K562 (cell line): Measurements from ENCODE around the gene MTOR. TPM values are rescaled to one million over a fixed set of nuclear protein-coding genes. Genes with fewer than 3 reads are reported as not detected.

ENCODE experiments used
- ASH1L ChIP-seq: fragments of 450-650 bp; IDR thresholded peaks from 2 replicates; pipeline ENCODE4 v1.6.1; 2018; ENCODE audit warnings: borderline replicate concordance, mild to moderate bottlenecking, low read depth; ENCODE audit not compliant: partially characterized antibody
- ATF7 ChIP-seq: fragments of 450-650 bp; IDR thresholded peaks from 2 replicates; pipeline ENCODE4 v1.7.1; 2014; ENCODE audit warnings: mild to moderate bottlenecking, moderate library complexity
- JUN ChIP-seq, 2 experiments: sonication (generic) in 1 of 2; formaldehyde crosslinking in 1 of 2; IDR thresholded peaks; 2 replicates each; pipeline versions ENCODE4 v1.6.1 to v1.8.0; 2012 to 2022; ENCODE audit warnings: borderline replicate concordance in 2 of 2, mild to moderate bottlenecking in 2 of 2, improper control_type of control experiment in 1 of 2, low read depth in 1 of 2, low read length in 1 of 2, missing genetic modification reagents in 1 of 2
- JUND ChIP-seq, 2 experiments: IDR thresholded peaks; 2 replicates in 1 of 2; 3 replicates in 1 of 2; pipeline ENCODE4 v1.6.1; 2011; ENCODE audit warnings: borderline replicate concordance in 2 of 2, low read depth in 2 of 2, low read length in 2 of 2, improper control_type of control experiment in 1 of 2, missing biosample characterization in 1 of 2, missing genetic modification characterization in 1 of 2, missing genetic modification reagents in 1 of 2
- NR2C2 ChIP-seq, 2 experiments: fragments of 200-800 bp in 1 of 2; sonication (Bioruptor generic) in 1 of 2; sonication (generic) in 1 of 2; formaldehyde crosslinking in 1 of 2; IDR thresholded peaks; 2 replicates each; pipeline versions ENCODE4 v1.6.1 to v1.8.0; 2016 to 2022; ENCODE audit warnings: mild to moderate bottlenecking in 1 of 2, missing compliant biosample characterization in 1 of 2, missing genetic modification characterization in 1 of 2, missing genetic modification reagents in 1 of 2
- SMARCE1 ChIP-seq: fragments of 450-650 bp; IDR thresholded peaks from 2 replicates; pipeline ENCODE4 v1.7.1; 2016; ENCODE audit warnings: mild to moderate bottlenecking
- ZFP30 ChIP-seq: fragments of 250-450 bp; sonication (Bioruptor Pico); IDR thresholded peaks from 2 replicates; pipeline ENCODE4 v1.8.0; 2022; ENCODE audit warnings: moderate library complexity, mild to moderate bottlenecking, inconsistent platforms, borderline replicate concordance
- ZNF444 ChIP-seq: fragments of 250-450 bp; sonication (Bioruptor Pico); IDR thresholded peaks from 2 replicates; pipeline ENCODE4 v1.4.0; 2020; ENCODE audit warnings: mild to moderate bottlenecking, moderate library complexity
- polyA plus RNA-seq, 8 experiments: library from polyadenylated mRNA; depleted of rRNA in 4 of 8; stranded (reverse) in 5 of 8; unstranded in 3 of 8; fragments of >200 nt; fragmentation: Nextera tagmentation in 2 of 8; fragmentation: Illumina TruSeq in 1 of 8; extraction: Ambion mirVana in 2 of 8; extraction: Trizol in 1 of 8; gene quantifications; 2 replicates each; pipeline versions ENCODE4 v1.2.1 to v1.2.3, GENCODE V29; 2011 to 2014; ENCODE audit warnings: inconsistent platforms in 1 of 8, missing spikeins in 1 of 8
- total RNA-seq, 7 experiments: library from RNA; depleted of rRNA in 6 of 7; stranded (reverse); fragments of >200 nt in 6 of 7; fragmentation: Illumina TruSeq in 2 of 7; extraction: Trizol in 2 of 7; gene quantifications; 2 replicates each; pipeline versions ENCODE4 v1.2.1 to v1.2.3, GENCODE V29; 2011 to 2021; ENCODE audit warnings: low replicate concordance in 1 of 7
- TF ChIP-seq, protein P1 (sequence below), 2 experiments: fragments of 450-650 bp in 1 of 2; sonication (generic) in 1 of 2; formaldehyde crosslinking in 1 of 2; IDR thresholded peaks; 2 replicates each; pipeline versions ENCODE4 v1.7.1 to v1.9.0; 2016 to 2022; ENCODE audit warnings: inconsistent platforms in 1 of 2, mild to moderate bottlenecking in 1 of 2, missing genetic modification reagents in 1 of 2
- TF ChIP-seq, protein P2 (sequence below): fragments of 200-800 bp; sonication (Bioruptor generic); IDR thresholded peaks from 2 replicates; pipeline ENCODE4 v1.6.1; 2017; ENCODE audit warnings: missing genetic modification characterization, missing compliant biosample characterization
- TF ChIP-seq, protein P3 (sequence below), 3 experiments: IDR thresholded peaks in 2 of 3; conservative IDR thresholded peaks in 1 of 3; 2 replicates each; pipeline ENCODE4 v1.5.1; 2011 to 2012; ENCODE audit warnings: low read length in 3 of 3, mild to moderate bottlenecking in 3 of 3, control low read depth in 2 of 3, improper control_type of control experiment in 1 of 3, inconsistent platforms in 1 of 3, low read depth in 1 of 3, mixed read lengths in 1 of 3, moderate library complexity in 1 of 3; ENCODE audit not compliant: insufficient read depth in 2 of 3

The MTOR gene
- total and polyA plus RNA-seq, 9 of the 15 experiments (the other 6 are each of a cell fraction or from before 2014, with no cell fraction given): 11.4 to 71.4 (median 52.2) TPM

DNA sequence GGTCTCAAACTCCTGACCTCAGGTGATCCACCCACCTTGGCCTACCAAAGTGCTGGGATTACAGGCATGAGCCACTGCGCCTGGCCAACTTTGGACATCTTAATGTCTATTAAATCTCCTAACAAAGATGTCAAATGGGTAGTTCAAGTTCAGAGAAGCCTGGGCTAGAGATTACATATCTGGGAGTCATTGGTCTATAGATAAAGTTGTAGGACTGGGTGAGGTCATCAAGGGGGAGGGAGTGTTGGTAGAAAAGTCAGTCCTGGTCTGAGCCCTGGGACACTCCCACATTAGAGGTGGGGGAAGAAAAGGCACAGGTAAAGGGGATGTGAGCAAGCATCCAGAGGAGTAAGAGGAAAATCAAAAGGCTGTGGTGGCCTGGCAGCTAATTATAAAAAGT is 17.3 kb upstream of the MTOR start (continued):
- TF ChIP-seq, protein P1, sequence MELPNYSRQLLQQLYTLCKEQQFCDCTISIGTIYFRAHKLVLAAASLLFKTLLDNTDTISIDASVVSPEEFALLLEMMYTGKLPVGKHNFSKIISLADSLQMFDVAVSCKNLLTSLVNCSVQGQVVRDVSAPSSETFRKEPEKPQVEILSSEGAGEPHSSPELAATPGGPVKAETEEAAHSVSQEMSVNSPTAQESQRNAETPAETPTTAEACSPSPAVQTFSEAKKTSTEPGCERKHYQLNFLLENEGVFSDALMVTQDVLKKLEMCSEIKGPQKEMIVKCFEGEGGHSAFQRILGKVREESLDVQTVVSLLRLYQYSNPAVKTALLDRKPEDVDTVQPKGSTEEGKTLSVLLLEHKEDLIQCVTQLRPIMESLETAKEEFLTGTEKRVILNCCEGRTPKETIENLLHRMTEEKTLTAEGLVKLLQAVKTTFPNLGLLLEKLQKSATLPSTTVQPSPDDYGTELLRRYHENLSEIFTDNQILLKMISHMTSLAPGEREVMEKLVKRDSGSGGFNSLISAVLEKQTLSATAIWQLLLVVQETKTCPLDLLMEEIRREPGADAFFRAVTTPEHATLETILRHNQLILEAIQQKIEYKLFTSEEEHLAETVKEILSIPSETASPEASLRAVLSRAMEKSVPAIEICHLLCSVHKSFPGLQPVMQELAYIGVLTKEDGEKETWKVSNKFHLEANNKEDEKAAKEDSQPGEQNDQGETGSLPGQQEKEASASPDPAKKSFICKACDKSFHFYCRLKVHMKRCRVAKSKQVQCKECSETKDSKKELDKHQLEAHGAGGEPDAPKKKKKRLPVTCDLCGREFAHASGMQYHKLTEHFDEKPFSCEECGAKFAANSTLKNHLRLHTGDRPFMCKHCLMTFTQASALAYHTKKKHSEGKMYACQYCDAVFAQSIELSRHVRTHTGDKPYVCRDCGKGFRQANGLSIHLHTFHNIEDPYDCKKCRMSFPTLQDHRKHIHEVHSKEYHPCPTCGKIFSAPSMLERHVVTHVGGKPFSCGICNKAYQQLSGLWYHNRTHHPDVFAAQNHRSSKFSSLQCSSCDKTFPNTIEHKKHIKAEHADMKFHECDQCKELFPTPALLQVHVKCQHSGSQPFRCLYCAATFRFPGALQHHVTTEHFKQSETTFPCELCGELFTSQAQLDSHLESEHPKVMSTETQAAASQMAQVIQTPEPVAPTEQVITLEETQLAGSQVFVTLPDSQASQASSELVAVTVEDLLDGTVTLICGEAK (IDR thresholded peaks at IDR 0.05): peak; percentile 66
- TF ChIP-seq, protein P1 (CRISPR knock-in tag; IDR thresholded peaks at IDR 0.05): no peak
- TF ChIP-seq JUND (IDR thresholded peaks at IDR 0.05; ENCODE audit: borderline replicate concordance, low read depth, low read length) (peak; percentile 89), JUND (tag; IDR thresholded peaks at IDR 0.05; ENCODE audit: borderline replicate concordance, low read depth, low read length) (peak; percentile 80; the same call in 1 of the 3 replicates), ZFP30 (no peak), ASH1L (no peak), ZNF444 (CRISPR knock-in tag) (no peak), JUN (IDR thresholded peaks at IDR 0.05; ENCODE audit: borderline replicate concordance, low read depth, low read length) (peak; percentile 71; the same call in 1 of the 2 replicates), JUN (CRISPR knock-in tag; IDR thresholded peaks at IDR 0.05; ENCODE audit: borderline replicate concordance) (no peak), SMARCE1 (0 out of 2 replicates have a peak, but pooled peaks have one; percentile 29), ATF7 (0 out of 2 replicates have a peak, but pooled peaks have one; percentile 70), NR2C2 (CRISPR knock-in tag; IDR thresholded peaks at IDR 0.05) (no peak), NR2C2 (tag; IDR thresholded peaks at IDR 0.05) (no peak)
- TF ChIP-seq, protein P2, sequence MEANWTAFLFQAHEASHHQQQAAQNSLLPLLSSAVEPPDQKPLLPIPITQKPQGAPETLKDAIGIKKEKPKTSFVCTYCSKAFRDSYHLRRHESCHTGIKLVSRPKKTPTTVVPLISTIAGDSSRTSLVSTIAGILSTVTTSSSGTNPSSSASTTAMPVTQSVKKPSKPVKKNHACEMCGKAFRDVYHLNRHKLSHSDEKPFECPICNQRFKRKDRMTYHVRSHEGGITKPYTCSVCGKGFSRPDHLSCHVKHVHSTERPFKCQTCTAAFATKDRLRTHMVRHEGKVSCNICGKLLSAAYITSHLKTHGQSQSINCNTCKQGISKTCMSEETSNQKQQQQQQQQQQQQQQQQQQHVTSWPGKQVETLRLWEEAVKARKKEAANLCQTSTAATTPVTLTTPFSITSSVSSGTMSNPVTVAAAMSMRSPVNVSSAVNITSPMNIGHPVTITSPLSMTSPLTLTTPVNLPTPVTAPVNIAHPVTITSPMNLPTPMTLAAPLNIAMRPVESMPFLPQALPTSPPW (CRISPR knock-in tag): peak; percentile 43; the same call in 1 of the 2 replicates
- TF ChIP-seq, protein P3, sequence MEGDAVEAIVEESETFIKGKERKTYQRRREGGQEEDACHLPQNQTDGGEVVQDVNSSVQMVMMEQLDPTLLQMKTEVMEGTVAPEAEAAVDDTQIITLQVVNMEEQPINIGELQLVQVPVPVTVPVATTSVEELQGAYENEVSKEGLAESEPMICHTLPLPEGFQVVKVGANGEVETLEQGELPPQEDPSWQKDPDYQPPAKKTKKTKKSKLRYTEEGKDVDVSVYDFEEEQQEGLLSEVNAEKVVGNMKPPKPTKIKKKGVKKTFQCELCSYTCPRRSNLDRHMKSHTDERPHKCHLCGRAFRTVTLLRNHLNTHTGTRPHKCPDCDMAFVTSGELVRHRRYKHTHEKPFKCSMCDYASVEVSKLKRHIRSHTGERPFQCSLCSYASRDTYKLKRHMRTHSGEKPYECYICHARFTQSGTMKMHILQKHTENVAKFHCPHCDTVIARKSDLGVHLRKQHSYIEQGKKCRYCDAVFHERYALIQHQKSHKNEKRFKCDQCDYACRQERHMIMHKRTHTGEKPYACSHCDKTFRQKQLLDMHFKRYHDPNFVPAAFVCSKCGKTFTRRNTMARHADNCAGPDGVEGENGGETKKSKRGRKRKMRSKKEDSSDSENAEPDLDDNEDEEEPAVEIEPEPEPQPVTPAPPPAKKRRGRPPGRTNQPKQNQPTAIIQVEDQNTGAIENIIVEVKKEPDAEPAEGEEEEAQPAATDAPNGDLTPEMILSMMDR (IDR thresholded peaks at IDR 0.05 in 2 of 3, conservative IDR thresholded peaks at IDR 0.05 in 1 of 3; ENCODE audit: insufficient read depth in 2 of 3, low read depth in 1 of 3, low read length in 3 of 3): no peak
